AG20443 (cell line): ENCODE data around the gene GIPR.
"Not testable (repeated sequence)": the region's sequence is repeated elsewhere in the genome, so short reads cannot be mapped to it uniquely, and the experiment has no call there.

Source experiments
- DNase-seq: peaks from one replicate; pipeline ENCODE4 v3.0.0; 2012; ENCODE audit warnings: low spot score, mixed read lengths

Gene GIPR

GRCh38 chr19:45646345-45646698 is 21.7 kb upstream of the GIPR start:
- no peak for DNase-seq

- no peak for DNase-seq
Observed at GRCh38 chr19:45650722-45651121, 17.3 kb upstream of the GIPR start.

GRCh38 chr19:45653634-45654033 is 14.4 kb upstream of the GIPR start:
- DNase-seq, result no peak

- DNase-seq, result no peak
Observed at GRCh38 chr19:45655073-45655472, 12.9 kb upstream of the GIPR start.

- DNase-seq, result no peak
Observed at GRCh38 chr19:45657520-45658167, 10.4 kb upstream of the GIPR start.

- peak; percentile 11 for DNase-seq
Observed at GRCh38 chr19:45659096-45659729, 8.8 kb upstream of the GIPR start.

GRCh38 chr19:45660636-45661035 is 7.4 kb upstream of the GIPR start:
- peak; percentile 21 for DNase-seq

- DNase-seq, result no peak
Observed at GRCh38 chr19:45663800-45664199, 4.2 kb upstream of the GIPR start.

GRCh38 chr19:45664575-45664974 is 3.4 kb upstream of the GIPR start:
- no peak for DNase-seq

GRCh38 chr19:45668342-45668871 is 386 bp downstream of the GIPR start:
- no peak for DNase-seq

GRCh38 chr19:45670670-45671453 is 2.8 kb downstream of the GIPR start:
- peak; percentile 95 for DNase-seq

GRCh38 chr19:45674946-45675345 is 6.9 kb downstream of the GIPR start:
- DNase-seq, result no peak

GRCh38 chr19:45676851-45677263 is 8.8 kb downstream of the GIPR start:
- DNase-seq, result no peak

GRCh38 chr19:45677351-45678230 is 9.6 kb downstream of the GIPR start:
- peak; percentile 70 for DNase-seq

- DNase-seq, result peak; percentile 91
Observed at GRCh38 chr19:45681391-45682015, 13.5 kb downstream of the GIPR start.

GRCh38 chr19:45682117-45682516 is 14.1 kb downstream of the GIPR start:
- DNase-seq, result no peak

- DNase-seq, result no peak
Observed at GRCh38 chr19:45682908-45683307, 14.9 kb downstream of the GIPR start.

GRCh38 chr19:45685045-45685444 is 17.0 kb downstream of the GIPR start:
- not testable (repeated sequence) for DNase-seq

- no peak for DNase-seq
Observed at GRCh38 chr19:45687599-45687998, 19.6 kb downstream of the GIPR start.

GRCh38 chr19:45691516-45692186 is 23.6 kb downstream of the GIPR start, which contains the start of gene SNRPD2:
Gene SNRPD2 (minus strand): TSS chr19:45691953. CDS start chr19:45691888, 65 bp downstream.
- peak; percentile 96 for DNase-seq
